ENCODE data around the gene KDM3A.
"Not testable (repeated sequence)": the region's sequence is repeated elsewhere in the genome, so short reads cannot be mapped to it uniquely, and the experiment has no call there.

The KDM3A gene

GRCh38 chr2:86491088-86491487 lies 49.9 kb downstream of the KDM3A start:
- no peak for TF ChIP-seq CTCF (IDR thresholded peaks at IDR 0.05; ENCODE audit: low read depth, low read length)
- no peak for TF ChIP-seq MYC (IDR thresholded peaks at IDR 0.05; ENCODE audit: low read depth, low read length)
- no peak for TF ChIP-seq MAX (IDR thresholded peaks at IDR 0.05; ENCODE audit: low read depth, low read length)
- no peak for TF ChIP-seq POLR2A (IDR thresholded peaks at IDR 0.05; ENCODE audit: extremely low read depth, insufficient read length)
- no peak overlapping the region for H3K4me3 ChIP-seq (ENCODE audit: low read depth, low read length)
- DNase-seq (ENCODE audit: low read depth), result no peak

GRCh38 chr2:86492048-86492453 lies 50.9 kb downstream of the KDM3A start:
- no peak for DNase-seq (ENCODE audit: low read depth)
- no peak for TF ChIP-seq POLR2A (IDR thresholded peaks at IDR 0.05; ENCODE audit: extremely low read depth, insufficient read length)
- TF ChIP-seq CTCF (IDR thresholded peaks at IDR 0.05; ENCODE audit: low read depth, low read length), result no peak
- TF ChIP-seq MYC (IDR thresholded peaks at IDR 0.05; ENCODE audit: low read depth, low read length), result no peak
- TF ChIP-seq MAX (IDR thresholded peaks at IDR 0.05; ENCODE audit: low read depth, low read length), result no peak
- H3K4me3 ChIP-seq (ENCODE audit: low read depth, low read length), result no peak overlapping the region

GRCh38 chr2:86496391-86496790 lies 55.2 kb downstream of the KDM3A start:
- DNase-seq (ENCODE audit: low read depth); H3K4me3 ChIP-seq (ENCODE audit: low read depth, low read length): not testable (repeated sequence)

- H3K4me3 ChIP-seq (ENCODE audit: low read depth, low read length), result no peak overlapping the region
- no peak for TF ChIP-seq MAX (IDR thresholded peaks at IDR 0.05; ENCODE audit: low read depth, low read length)
- DNase-seq (ENCODE audit: low read depth), result no peak
These were observed 57.5 kb downstream of the KDM3A start for GRCh38 chr2:86498468-86499260.

GRCh38 chr2:86499326-86499725 lies 58.2 kb downstream of the KDM3A start:
- DNase-seq (ENCODE audit: low read depth), result no peak
- no peak overlapping the region for H3K4me3 ChIP-seq (ENCODE audit: low read depth, low read length)
- TF ChIP-seq CTCF (IDR thresholded peaks at IDR 0.05; ENCODE audit: low read depth, low read length), result no peak
- TF ChIP-seq MAX (IDR thresholded peaks at IDR 0.05; ENCODE audit: low read depth, low read length), result no peak
- no peak for TF ChIP-seq POLR2A (IDR thresholded peaks at IDR 0.05; ENCODE audit: extremely low read depth, insufficient read length)
- TF ChIP-seq MYC (IDR thresholded peaks at IDR 0.05; ENCODE audit: low read depth, low read length), result no peak

- H3K4me3 ChIP-seq (ENCODE audit: low read depth, low read length), result no peak overlapping the region
- DNase-seq (ENCODE audit: low read depth), result no peak
- TF ChIP-seq CTCF (IDR thresholded peaks at IDR 0.05; ENCODE audit: low read depth, low read length), result no peak
- TF ChIP-seq POLR2A (IDR thresholded peaks at IDR 0.05; ENCODE audit: extremely low read depth, insufficient read length), result no peak
- TF ChIP-seq MYC (IDR thresholded peaks at IDR 0.05; ENCODE audit: low read depth, low read length), result no peak
- no peak for TF ChIP-seq MAX (IDR thresholded peaks at IDR 0.05; ENCODE audit: low read depth, low read length)
These were observed 59.3 kb downstream of the KDM3A start for GRCh38 chr2:86500325-86501083.

Measured in NB4 (cell line).